ENCODE data around the gene PLA2R1. TPM values are rescaled to one million over a fixed set of nuclear protein-coding genes. Genes with fewer than 3 reads are reported as not detected.

PLA2R1 gene
- total and polyA plus RNA-seq, 7 donors, result 0.17 to 0.97 (median 0.26) TPM

DNA sequence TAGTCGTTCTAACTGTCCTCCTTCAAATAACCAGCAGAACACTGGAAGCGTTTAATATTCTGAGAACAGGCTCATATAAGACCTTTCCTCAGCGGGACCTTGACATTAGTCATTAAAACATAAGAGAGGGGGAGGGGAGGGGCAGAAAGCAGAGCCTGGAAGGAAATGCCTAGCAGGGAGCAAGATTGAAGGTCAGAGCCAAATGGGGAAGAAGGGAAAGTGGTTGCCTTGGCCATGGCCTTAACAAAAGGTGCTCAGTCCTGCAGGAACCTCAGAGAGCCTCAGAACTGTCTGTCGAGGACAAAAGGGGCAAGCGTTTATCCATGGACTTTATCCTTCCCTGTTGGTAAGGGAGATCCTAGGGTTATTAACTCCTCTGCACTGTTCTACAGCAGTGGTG lies 856 bp upstream of the PLA2R1 start:
- DNase-seq, result no peak
- TF ChIP-seq, protein P1, sequence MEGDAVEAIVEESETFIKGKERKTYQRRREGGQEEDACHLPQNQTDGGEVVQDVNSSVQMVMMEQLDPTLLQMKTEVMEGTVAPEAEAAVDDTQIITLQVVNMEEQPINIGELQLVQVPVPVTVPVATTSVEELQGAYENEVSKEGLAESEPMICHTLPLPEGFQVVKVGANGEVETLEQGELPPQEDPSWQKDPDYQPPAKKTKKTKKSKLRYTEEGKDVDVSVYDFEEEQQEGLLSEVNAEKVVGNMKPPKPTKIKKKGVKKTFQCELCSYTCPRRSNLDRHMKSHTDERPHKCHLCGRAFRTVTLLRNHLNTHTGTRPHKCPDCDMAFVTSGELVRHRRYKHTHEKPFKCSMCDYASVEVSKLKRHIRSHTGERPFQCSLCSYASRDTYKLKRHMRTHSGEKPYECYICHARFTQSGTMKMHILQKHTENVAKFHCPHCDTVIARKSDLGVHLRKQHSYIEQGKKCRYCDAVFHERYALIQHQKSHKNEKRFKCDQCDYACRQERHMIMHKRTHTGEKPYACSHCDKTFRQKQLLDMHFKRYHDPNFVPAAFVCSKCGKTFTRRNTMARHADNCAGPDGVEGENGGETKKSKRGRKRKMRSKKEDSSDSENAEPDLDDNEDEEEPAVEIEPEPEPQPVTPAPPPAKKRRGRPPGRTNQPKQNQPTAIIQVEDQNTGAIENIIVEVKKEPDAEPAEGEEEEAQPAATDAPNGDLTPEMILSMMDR (IDR thresholded peaks at IDR 0.05), result no peak
- Histone ChIP-seq H3K36me3 (ENCODE audit: insufficient read depth in 1 of 2, low read depth in 1 of 2) (no peaks in the 10 kb centered on the region), H3K27me3 (ENCODE audit: insufficient read depth in 3 of 3, low read length in 2 of 3) (peaks cover 0 to 1% (median 0%) of the 10 kb centered on the region in 3 donors), H3K27ac (no peak overlapping the region), H3K4me3 (peak overlapping the region; percentile 72), H3K4me1 (no peaks in the 10 kb centered on the region), H3K9me3 (no peaks in the 10 kb centered on the region)
- intact Hi-C loops (cut with DNase I), result no loop called here
- WGBS, 3 donors, result 46 to 59% (median 46%) methylated on average over 5 of the region's 5 CpGs
- ATAC-seq, result peak in 1 of 4 donors; percentile 17

DNA sequence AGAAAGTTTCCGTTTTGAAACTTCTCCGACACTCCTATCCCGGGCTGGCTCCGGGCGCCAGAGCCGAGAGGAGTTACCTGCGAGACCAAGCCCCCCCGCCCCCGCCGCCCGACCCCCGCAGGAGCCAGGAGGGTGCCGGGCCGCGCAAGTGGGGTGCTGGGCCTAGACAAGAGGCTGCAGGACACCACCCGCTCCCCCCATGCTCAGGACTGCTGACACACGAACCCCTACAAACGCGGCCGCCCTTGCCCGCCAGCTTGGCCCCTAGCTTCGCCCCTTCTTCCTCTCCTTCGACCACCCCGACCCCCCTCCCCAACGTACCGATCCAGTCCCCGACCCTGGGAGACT lies 497 bp downstream of the PLA2R1 start:
- H3K4me3 ChIP-seq, result peak overlapping the region; percentile 72
- ATAC-seq (peak; percentile 10 to 31 (median 25)), DNase-seq (peak in 1 of 2 donors; percentile 48)
- peaks cover 0 to 1% (median 0%) of the 10 kb centered on the region in 3 donors for H3K27me3 ChIP-seq (ENCODE audit: insufficient read depth in 3 of 3, low read length in 2 of 3)
- intact Hi-C loops (cut with DNase I), result no loop called here
- no peaks in the 10 kb centered on the region for H3K9me3 ChIP-seq
- H3K36me3 ChIP-seq (ENCODE audit: insufficient read depth in 1 of 2, low read depth in 1 of 2), result no peaks in the 10 kb centered on the region
- H3K27ac ChIP-seq, result no peak overlapping the region
- WGBS, 3 donors, result 4 to 5% (median 5%) methylated on average over 19 to 27 of the region's 27 CpGs
- TF ChIP-seq, protein P1 (IDR thresholded peaks at IDR 0.05), result no peak
- H3K4me1 ChIP-seq, result no peaks in the 10 kb centered on the region

DNA sequence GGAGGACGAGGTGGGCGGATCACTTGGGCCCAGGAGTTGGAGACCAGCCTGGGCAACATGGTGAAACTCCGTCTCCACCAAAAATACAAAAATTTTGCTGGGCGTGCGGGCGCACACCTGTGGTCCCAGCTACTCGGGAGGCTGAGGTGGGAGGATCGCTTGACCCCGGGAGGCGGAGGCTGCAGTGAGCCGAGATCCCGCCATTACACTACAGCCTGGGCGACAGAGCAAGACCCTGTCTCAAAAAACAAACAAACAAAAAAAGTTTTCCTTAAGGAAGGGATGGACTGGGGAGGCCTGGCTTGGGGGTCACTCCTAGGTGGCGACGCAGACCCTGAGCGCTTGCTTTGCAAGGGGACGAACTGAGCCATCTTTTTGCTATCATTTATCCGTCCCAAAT lies 882 bp downstream of the PLA2R1 start:
- TF ChIP-seq, protein P1 (IDR thresholded peaks at IDR 0.05), result no peak
- Histone ChIP-seq H3K27me3 (ENCODE audit: insufficient read depth in 3 of 3, low read length in 2 of 3) (peaks cover 0 to 1% (median 0%) of the 10 kb centered on the region in 3 donors), H3K4me1 (no peaks in the 10 kb centered on the region), H3K36me3 (ENCODE audit: insufficient read depth in 1 of 2, low read depth in 1 of 2) (no peaks in the 10 kb centered on the region), H3K9me3 (no peaks in the 10 kb centered on the region), H3K27ac (no peak overlapping the region), H3K4me3 (peak overlapping the region; percentile 72)
- DNase-seq (no peak), ATAC-seq (no peak)
- 80 to 84% (median 83%) methylated on average over 18 of the region's 18 CpGs for WGBS, 3 donors
- intact Hi-C loops (cut with DNase I), result no loop called here

- TF ChIP-seq, protein P1 (IDR thresholded peaks at IDR 0.05), result no peak
- Histone ChIP-seq H3K4me3 (no peak overlapping the region), H3K36me3 (ENCODE audit: insufficient read depth in 1 of 2, low read depth in 1 of 2) (no peaks in the 10 kb centered on the region), H3K27ac (no peak overlapping the region), H3K9me3 (no peaks in the 10 kb centered on the region), H3K4me1 (no peaks in the 10 kb centered on the region), H3K27me3 (ENCODE audit: insufficient read depth in 3 of 3, low read length in 2 of 3) (peaks cover 0 to 1% (median 0%) of the 10 kb centered on the region in 3 donors)
- ATAC-seq, result no peak
- 96 to 98% (median 98%) methylated on average over 2 of the region's 2 CpGs for WGBS, 3 donors
- intact Hi-C loops (cut with DNase I), result no loop called here
- DNase-seq, result no peak
These were observed 2.1 kb downstream of the PLA2R1 start for GRCh38 chr2:160060297-160060696.

DNA sequence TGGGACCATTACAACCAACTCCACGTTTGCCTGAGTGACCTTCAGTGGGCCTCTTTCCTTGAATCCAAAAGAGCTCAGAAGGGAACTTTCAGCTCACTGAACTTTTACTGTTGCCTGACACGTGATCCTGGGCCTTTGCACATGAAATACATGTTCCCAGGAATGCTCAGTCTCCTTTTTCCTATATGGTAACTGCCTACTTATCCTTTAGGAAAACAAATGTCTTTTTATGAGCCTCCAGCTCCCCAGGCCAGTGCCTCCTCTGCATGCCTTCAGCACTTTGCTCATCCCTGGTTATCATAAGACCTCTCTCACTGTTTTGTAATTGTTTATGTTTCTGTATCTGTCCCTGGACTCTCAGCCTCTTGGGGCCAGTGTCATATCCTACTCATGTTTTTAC lies 5.1 kb downstream of the PLA2R1 start:
- peaks cover 0 to 1% (median 0%) of the 10 kb centered on the region in 3 donors for H3K27me3 ChIP-seq (ENCODE audit: insufficient read depth in 3 of 3, low read length in 2 of 3)
- 67 to 88% (median 78%) methylated on average over 2 of the region's 2 CpGs for WGBS, 3 donors
- no peaks in the 10 kb centered on the region for H3K36me3 ChIP-seq (ENCODE audit: insufficient read depth in 1 of 2, low read depth in 1 of 2)
- TF ChIP-seq, protein P1 (IDR thresholded peaks at IDR 0.05), result no peak
- ATAC-seq, result no peak
- no peak overlapping the region for H3K4me3 ChIP-seq
- H3K27ac ChIP-seq, result no peak overlapping the region
- no peak for DNase-seq
- intact Hi-C loops (cut with DNase I), result no loop called here
- no peaks in the 10 kb centered on the region for H3K9me3 ChIP-seq
- H3K4me1 ChIP-seq, result no peaks in the 10 kb centered on the region
